HG03045 (cell line): ENCODE measurements around the gene TDP1.
A peak's percentile ranks its signal among the peaks of the same experiment; 100 is the strongest.

Experiments used
- ATAC-seq: cut with Tn5 transposase; IDR thresholded peaks from one replicate; pipeline ENCODE4 v1.9.1; 2021; ENCODE audit warnings: mild to moderate bottlenecking, moderate library complexity; ENCODE audit not compliant: unreplicated experiment

TDP1 gene

DNA sequence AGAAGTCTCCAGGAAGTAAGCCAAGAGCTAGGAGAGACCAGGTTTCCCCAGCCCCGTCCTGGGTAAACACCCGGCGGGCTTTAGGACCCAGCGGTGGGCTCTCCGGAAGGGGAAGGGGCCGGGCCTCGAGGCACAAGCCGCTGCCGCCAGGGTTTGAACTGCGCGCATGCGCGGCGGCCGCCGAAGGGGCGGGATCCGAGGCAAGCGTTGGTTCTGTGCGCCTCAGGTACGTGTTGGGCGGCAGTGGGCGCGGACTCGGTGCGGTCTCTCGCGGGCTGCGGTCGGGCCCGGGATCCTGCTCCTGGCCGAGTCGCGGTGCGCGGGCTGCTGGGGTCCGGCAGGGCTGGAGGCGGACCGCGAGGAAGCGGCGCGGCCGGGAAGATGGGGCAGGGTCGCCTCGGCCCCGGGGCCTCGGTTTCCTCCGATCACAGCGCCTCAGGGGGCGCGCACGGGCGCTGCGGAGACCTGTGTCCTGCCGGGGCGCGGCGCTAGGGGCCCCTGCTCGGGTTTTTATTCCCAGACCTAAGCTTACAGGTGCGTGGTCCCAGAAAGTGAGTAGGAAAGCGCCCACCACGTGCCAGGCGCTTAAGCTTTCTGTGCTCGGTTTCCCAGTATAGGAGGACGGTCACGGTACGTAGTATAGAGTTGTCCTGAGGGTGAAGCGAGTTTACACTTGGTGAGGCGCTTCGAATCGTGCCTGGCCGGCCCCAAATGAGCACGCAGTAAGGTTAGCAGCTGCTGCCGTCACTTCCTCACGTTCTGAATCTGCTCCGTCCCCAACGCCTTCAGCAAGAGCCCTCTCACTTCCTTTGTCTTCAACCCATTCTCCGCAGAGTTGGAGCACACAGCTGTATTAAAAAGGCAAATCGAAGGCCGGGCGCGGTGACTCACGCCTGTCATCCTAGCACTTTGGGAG lies at the start of gene TDP1:
TDP1 (plus strand) TSS at position 183 of the 916 bp plus-strand sequence. CDS start 7,188 bp downstream, outside the sequence.
- peak; percentile 70 for ATAC-seq

DNA sequence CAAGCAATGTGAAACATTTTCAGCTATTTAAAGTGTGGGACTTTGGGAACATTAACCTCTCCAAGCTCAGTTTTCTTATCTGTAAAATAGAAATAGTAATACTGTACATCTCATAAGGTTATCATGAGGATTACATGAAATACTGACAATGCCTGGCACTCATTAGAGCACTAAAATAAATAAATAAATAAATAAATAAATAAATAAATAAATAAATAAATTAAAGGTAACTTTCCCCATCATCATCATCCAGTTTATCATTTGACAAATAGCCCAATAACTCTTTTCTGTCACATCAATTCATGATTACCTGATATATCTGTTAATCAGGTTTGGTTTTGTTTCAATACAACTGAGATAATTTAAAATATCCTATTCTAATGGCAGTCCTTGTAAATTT lies 49.7 kb upstream of the TDP1 start:
- no peak for ATAC-seq

DNA sequence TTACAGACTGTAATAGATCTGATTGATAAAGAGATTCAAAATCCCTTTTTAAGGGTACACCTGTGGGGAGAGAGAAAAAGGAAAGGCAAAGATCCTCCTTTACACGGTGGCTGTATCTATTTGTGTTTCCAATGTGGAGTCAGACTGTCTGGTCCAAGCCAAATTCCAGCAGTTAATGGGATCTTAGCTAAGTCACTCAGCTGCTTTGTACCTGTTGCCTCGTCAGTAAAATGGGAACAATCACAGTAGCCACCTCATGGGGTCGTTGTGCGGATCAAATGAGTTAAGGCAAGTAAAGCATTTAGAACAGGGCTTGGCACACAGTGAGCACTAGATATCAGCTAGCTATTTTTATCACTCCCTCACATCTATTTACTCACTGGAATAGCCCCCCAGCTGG lies 48.1 kb upstream of the TDP1 start:
- ATAC-seq: no peak

DNA sequence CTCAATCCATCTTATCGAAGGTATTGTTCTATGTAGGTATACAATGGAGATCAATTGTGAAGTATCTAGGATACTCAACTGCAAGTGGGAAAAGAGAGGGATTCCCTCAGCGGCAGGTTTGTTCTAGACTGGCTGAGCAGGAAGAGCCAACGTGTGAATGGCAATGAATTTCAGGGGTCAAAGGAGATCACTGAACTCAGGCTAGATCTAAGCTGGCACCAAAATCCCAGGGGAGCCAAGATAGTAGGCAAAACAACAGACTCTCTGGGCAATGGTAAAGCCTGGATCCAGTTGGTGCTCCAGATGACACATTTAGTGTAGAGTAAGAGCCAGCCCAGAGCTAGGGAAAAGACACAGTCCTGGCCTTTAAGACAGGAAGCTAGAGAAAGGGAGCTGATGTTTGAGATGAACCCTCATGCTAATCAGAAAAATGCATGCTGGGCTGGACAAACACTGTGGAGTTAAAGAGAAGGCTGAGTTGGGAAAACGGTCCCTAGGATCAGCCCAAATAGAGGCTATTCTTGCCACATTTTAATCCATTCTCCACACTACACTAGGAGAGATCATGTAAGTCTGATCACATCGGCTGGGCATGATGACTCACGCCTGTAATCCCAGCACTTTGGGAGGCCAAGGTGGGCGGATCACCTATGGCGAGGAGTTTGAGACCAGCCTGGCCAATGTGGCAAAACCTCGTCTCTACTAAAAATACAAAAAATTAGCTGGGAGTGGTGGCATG lies 46.8 kb upstream of the TDP1 start:
- no peak for ATAC-seq

DNA sequence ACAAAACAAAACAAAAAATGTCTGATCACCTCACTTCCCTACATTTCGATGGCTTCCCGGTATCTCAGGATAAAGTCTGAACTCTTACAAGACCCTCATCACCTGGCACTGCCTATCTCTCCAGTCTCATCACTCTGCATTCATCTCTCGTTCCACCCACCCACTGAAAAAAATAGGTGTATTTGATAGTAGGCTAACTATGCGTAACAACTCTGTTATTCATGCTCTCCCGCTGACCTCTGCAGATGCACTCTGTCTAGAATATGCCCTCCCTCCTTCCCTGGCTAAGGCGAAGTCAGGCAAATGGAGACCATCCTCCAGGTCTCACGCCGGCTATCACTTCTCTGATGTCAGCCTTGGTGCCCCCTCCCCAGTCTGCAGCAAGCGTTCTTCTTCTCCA lies 46.1 kb upstream of the TDP1 start:
- ATAC-seq: no peak

DNA sequence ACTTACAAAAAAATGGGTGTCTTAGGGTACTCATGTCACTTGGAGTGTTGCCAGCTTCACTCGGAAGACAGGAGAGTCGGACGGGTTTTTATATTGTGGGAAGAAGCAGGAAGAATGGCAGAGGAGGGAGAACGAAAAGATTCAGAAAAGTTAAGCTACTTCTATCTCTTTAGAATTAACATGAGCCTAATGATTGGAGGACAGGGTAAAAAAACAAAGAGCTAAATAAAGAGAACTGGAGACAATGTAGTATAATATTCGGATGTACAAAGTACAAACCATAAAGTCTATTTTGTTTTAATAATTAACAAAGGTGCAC lies 45.1 kb upstream of the TDP1 start:
- ATAC-seq: no peak

DNA sequence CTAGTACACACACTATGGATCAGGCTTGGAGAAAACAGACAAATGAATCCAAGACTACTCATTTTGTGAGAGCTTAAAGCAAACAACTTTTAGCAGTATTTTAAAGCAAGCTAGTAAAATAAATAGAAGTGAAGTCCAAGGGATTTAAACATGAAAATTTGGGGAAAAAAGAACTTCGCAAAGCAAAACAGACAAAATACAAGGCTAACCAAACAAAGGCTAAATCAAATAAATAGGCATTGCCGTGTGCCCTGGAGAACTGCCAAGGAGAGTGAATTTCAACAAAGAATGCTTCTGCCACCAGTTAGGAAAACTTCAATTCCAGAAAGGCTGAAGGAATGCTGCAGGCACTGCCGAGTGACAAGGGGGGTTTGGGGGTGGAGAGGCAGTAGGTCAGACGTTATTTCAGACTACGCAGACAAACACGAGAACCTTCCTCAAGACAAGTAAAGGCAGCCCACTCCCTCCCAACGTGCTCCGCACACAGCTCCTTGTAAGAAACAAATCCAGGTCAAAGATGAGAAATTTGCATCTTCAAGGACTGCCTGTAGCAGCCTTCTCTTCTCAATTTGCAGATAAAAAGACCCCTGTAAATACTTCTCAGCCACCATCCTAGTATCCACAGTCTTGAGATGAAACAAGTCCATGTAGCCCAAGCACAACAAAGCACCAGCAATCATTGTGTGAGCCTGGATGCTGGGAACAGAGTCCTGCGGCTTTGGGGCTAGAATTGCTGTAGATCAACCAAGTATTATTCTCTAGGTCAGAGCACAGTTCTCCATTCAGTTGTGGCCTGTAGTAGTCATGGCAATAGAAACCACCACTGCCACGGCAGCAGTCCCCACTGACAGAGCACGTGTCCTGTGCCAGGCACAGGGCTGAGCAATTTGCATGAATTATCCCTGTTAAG lies 44.5 kb upstream of the TDP1 start:
- ATAC-seq: no peak

DNA sequence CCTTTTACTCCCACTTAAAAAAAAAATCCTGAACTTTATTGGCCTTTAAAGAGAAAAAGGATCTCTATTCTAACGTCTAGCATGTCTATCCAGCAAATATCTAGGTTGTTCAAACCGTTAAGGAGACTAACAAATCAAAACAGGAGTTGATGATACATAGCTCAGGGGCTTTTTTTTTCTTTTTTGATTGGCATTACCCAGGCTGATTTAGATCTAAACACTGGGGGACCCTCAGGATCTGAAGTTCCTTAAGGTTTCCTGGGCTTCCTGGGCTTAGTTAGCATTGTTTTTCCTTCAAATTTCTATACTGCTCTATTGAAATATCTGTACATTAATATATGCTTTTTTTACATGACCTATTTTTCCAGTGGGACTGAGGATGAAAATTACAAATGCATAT lies 43.5 kb upstream of the TDP1 start:
- ATAC-seq: no peak

DNA sequence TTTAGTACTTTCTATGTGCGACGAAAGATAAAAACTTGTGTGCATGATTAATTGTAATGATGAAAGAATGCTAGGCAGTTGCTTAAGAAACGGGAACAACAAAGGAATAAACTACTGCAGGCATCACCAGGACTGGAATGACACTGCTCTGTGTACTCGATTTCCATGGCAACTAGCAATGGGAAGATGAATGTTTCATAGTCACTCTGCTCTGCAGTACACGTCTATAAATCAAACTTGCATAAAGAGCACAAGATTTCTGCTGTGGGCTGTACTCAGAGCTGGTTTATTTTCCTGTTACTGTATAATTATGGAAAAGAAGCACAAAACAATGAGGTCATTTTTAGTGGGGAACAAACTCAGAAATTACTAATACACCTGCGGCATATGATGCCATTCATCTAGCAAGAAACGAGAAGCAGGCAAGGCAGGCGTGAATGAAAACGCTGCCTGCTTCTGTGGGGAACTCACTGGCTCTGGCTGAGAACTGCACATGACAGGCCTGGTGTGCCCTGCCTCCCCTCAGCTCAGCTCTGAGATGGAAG lies 43.0 kb upstream of the TDP1 start:
- no peak for ATAC-seq

DNA sequence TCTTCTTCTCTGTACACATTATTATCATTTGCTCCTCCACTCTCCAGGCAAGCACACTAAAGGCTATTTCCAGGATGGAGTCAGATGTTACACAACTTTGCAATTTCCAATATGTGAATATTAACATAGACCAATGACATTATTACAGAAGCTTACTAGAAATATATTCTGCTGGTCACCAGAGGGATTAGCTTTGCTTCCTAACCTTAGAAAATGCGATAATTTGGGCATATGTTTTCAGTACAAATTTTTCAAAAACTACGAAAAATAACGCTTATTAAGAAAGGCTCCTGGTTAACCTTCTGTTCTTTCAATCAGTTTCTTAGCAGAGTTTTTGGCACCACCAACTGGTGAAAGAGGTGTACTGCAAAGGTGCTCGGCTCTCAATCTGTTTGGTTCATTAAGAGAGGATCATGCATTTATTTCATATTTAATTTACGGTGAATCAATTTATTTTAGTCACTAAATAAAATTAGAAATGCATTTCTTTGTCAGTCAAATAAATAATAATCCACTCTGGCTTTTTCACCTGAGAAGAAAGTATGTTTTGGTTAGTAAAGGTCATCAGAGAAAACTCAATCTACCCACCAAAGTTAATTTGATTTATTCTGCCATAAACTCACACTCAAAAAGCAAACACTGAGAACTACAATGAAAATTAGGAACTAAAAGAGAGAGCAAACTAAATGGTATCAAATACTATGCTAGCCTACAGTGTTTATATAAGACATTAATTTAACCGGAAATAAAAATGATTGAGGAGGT lies 40.4 kb upstream of the TDP1 start:
- no peak for ATAC-seq

DNA sequence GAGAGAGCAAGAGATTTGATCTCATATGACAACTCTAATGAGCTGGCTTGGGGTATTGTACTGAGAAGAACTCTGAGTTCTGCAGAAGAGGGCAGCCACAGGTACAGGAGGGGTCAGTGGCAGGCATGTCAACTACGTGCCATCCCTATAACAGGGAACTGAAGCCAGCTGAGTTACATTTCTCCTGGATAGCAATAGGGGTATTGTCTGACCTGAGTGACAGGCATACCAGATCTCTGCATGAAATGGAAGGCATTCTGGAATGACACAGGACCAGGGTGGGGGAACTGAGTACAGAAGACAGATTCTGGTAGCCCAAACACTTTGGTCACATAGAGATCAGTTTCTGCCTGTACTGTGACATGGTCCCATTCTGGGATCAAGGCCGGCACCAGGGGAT lies 37.0 kb upstream of the TDP1 start:
- ATAC-seq: no peak

DNA sequence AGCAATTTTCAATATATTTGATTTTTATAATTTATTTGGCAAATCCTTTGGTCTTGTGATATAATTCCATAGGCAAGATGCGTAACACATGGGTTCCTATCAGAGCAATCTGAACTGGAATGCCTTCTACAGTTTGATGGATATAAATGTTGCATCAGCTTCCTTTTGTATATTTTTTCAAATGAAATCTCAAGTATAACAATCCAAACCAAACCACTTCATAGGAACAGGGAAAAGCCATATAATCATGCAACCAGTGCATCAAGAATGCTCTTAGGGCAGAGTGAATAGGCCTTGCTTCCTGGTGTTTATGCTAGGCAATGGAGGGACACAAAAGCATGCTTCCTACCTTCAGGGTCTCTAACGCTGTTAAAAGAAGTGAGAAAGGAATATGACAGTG lies 35.7 kb upstream of the TDP1 start:
- no peak for ATAC-seq

DNA sequence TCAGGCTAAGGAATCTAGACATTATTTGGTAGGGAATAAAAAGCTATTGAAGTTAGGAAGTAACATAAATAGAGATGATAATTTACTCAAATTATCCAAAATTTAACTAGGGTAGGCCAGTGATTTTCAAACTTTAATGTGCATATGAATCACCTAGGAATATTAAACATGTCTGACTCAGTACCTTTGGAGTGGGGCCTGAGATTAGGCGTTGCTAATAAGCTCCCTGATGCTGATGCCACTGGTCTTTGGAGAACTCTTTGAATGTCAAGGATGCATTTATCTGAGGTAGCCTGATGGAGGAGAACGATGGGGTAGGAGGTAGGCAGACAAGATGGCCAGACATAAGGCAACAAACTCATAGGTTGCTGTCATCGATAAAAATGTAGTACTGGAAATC lies 34.4 kb upstream of the TDP1 start:
- ATAC-seq: no peak

DNA sequence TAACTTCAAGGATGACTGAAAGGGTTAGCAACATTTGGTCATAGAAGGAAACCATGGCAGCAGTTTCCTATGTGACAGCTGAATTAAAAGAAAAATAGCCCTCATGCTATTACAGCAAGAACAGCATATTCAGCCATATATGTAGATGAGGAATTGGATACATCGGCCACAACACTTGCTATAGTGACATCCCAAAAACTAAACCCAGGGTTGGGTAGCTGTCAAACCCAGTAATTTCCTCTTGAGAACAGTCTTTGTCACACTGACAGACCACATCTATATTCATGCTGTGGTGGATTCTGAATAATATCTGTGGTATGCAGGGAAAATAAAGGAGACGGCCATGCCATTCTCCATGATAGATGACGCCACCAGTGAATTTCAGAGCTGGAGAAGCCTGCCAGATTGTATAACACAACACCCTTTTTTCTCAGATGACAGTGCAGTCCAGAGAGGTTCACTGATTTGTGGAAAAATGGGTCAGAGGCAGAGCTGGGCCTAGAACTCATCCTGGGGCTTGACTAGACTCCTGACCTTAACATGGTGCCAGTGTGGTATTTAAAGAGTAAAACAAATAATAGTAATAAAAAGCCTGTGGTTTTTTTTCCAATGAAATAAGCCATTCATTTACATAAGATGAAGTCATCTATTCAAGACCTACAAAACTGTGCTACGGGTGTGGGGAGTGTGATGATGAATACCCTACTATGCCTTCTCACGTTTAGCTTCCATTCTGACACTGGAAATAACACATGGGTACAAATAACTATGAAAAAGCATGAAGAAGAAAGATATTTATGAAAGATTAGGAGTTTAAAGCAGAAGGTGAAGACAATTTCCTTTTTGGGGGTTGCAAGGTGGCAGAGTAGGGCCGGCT lies 33.5 kb upstream of the TDP1 start:
- ATAC-seq: no peak

DNA sequence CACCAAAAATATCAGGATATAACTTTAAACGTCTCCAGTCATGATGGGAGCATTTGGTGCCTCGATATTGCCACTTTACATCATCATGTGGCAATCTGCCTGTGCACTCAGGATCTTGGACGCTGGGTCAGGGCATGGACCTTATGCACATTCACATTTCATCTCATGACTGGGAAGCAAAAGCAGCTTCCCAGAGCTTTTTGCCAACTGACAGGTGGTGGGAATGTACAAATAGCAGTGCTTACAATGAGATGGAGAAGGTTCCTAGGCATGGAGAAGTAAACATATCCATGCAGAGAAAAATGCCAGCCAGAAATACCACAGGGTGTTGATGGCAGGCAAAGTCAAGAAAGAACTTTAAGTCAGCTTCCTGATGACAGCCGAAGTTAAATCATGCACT lies 31.5 kb upstream of the TDP1 start:
- no peak for ATAC-seq

DNA sequence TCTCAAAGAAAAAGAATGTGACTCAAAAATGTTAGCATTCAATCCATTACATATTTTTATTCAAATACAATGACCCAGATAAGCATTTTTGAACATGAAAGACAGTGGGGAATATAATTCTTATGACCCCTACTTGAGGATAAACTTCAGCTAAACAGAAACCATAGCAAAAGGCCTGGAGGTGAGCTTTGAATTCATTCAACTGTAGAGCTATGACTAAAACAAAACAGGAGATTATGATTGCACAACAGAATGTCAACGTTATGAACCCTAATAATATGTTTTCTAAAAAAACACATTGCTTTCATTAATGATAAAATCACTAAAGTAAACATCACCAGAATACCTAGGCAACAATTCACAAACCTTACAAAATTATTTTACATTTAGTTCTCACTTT lies 29.0 kb upstream of the TDP1 start:
- ATAC-seq: no peak

DNA sequence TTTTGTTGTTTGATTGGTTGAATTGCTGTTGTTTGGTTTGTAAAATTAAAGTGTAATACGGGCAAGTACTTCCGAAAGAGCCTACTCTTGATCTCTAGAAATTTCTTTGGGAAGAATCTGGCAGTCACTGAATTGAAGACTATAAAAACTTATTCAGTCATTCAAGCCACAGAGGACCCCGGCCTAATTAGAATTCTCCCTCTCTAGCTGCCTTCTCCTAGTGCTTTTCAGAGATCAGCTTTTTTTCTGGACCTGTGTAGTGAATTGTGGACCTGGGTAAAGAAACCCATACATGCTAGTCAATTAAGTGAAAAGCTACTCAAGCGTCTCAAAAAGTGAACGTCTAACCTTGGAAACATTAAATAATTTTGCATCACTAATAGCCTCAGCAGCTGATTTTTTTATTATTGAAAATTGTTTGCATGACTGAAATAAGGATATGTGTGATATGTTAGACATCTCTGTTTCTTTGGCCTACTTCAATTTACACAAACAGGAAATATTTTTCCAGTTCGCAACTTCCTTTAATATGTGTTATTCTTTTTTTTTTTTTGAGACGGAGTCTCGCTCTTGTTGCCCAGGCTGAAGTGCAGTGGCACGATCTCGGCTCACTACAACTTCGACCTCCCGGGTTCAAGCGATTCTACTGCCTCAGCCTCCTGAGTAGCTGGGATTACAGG lies 28.4 kb upstream of the TDP1 start:
- no peak for ATAC-seq

DNA sequence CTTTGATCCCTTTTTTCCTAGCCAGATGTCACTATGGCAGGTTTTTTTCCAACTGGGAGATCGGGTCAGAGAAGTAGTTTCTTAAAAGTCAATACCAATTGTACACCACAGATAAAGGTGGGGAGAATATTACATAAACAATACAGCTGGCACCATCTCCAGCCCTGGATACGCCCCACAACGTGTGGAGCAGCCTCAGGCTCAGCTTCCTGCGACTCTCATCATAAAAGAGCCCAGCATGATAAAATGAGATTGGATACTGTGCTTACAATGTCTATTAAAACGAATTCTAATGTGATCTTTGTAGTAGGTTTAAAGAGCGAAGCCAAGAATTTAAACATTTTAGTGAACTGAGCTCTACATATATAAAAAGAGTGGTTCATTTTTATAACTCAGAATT lies 22.7 kb upstream of the TDP1 start:
- no peak for ATAC-seq

DNA sequence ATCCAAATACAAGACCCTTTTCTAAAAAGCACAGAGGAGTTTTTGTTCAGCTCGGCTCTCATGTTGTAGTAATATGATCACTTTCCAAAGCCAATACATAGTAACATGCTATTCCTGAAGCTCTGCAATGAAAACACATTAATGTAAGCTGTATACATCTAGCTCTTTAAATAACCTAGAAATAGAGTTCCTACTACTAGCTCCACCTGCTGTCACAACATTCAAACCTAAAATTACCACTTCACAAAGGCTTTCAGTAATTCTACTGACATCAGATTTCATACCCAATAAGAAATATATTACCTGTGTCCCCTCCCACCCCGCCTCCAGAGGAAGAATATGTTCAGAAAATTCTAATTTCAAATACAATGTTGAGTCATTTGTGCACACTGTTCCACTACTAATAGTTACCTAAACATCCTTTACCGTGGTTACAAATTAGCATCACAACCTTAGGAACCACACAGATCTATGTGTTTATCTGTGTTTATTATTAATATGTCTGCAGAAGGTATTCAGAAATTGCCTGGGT lies 19.0 kb upstream of the TDP1 start:
- ATAC-seq: no peak
